ENCODE measurements around the gene KLKB1.

- no peak for TF ChIP-seq POLR2AphosphoS5 (IDR thresholded peaks at IDR 0.05; ENCODE audit: low read depth, low read length)
- TF ChIP-seq REST (IDR thresholded peaks at IDR 0.05; ENCODE audit: insufficient read depth in 1 of 2, low read depth in 2 of 2, low read length in 2 of 2) = no peak
- no peak for TF ChIP-seq SIN3A (IDR thresholded peaks at IDR 0.05; ENCODE audit: borderline replicate concordance, insufficient read depth, low read length)
Observed at GRCh38 chr4:186205156-186205555, 22.2 kb upstream of the KLKB1 start.

All from PFSK-1 (cell line).